ENCODE results near the gene NEXN. TPM values are rescaled to one million over a fixed set of nuclear protein-coding genes. Genes with fewer than 3 reads are reported as not detected.

Gene NEXN
- total RNA-seq, 1 experiment from 2014 or later, result 1.4 TPM

- ChIA-PET POLR2A (interaction anchor here (0.5 kb wide), 1 partner anchor 13 kb away, joined by 3 read pairs; no protein-coding TSS in a partner anchor), CTCF (no interaction called here)
- TF ChIP-seq E2F1 (CRISPR knock-in tag; IDR thresholded peaks at IDR 0.05), result no peak
- TF ChIP-seq FOXJ3 (CRISPR knock-in tag; IDR thresholded peaks at IDR 0.05; ENCODE audit: borderline replicate concordance), result no peak
- TF ChIP-seq GRHL2 (CRISPR knock-in tag; IDR thresholded peaks at IDR 0.05; ENCODE audit: insufficient replicate concordance, severe bottlenecking), result no peak
- no peak for TF ChIP-seq NFATC4 (CRISPR knock-in tag; IDR thresholded peaks at IDR 0.05)
- TF ChIP-seq GTF2I (CRISPR knock-in tag; conservative IDR thresholded peaks at IDR 0.05), result no peak
- no peak for TF ChIP-seq ZNF232 (CRISPR knock-in tag; IDR thresholded peaks at IDR 0.05)
- no peak for TF ChIP-seq ZNF671 (CRISPR knock-in tag; IDR thresholded peaks at IDR 0.05)
- no peak for TF ChIP-seq ZNF423 (CRISPR knock-in tag; IDR thresholded peaks at IDR 0.05)
- no peak for TF ChIP-seq AR (CRISPR knock-in tag; IDR thresholded peaks at IDR 0.05)
- TF ChIP-seq RORB (CRISPR knock-in tag; IDR thresholded peaks at IDR 0.05), result no peak
- no peak for TF ChIP-seq SMAD4 (CRISPR knock-in tag; IDR thresholded peaks at IDR 0.05)
- no peak for TF ChIP-seq USF2 (CRISPR knock-in tag; IDR thresholded peaks at IDR 0.05)
- no peak for TF ChIP-seq IRF2 (CRISPR knock-in tag; IDR thresholded peaks at IDR 0.05; ENCODE audit: borderline replicate concordance, low read depth)
- no peak for TF ChIP-seq TP53 (CRISPR knock-in tag; IDR thresholded peaks at IDR 0.05)
- TF ChIP-seq CBFB (CRISPR knock-in tag; IDR thresholded peaks at IDR 0.05; ENCODE audit: low read depth), result no peak
- TF ChIP-seq HMGA2 (CRISPR knock-in tag; IDR thresholded peaks at IDR 0.05), result no peak
- no peak for TF ChIP-seq CREM (CRISPR knock-in tag; IDR thresholded peaks at IDR 0.05)
- TF ChIP-seq ZNF121 (CRISPR knock-in tag; IDR thresholded peaks at IDR 0.05), result no peak
- no peak for TF ChIP-seq E2F4 (CRISPR knock-in tag; IDR thresholded peaks at IDR 0.05; ENCODE audit: borderline replicate concordance, low read depth)
- TF ChIP-seq MLX (CRISPR knock-in tag; IDR thresholded peaks at IDR 0.05), result no peak
- Mint-ChIP-seq H3K27ac (no peak overlapping the region), H3K36me3 (peaks cover 82% of the 10 kb centered on the region), H3K27me3 (ENCODE audit: low read depth) (no peaks in the 10 kb centered on the region), H3K9me3 (no peaks in the 10 kb centered on the region), H3K4me1 (no peaks in the 10 kb centered on the region), H3K4me3 (no peak overlapping the region)
- ATAC-seq, result no peak
- DNase-seq (ENCODE audit: low spot score), result no peak
Measured at GRCh38 chr1:77956464-77956863, 68.0 kb downstream of the NEXN start.

GRCh38 chr1:77958391-77958790, 70.0 kb downstream of the NEXN start:
- peaks cover 87% of the 10 kb centered on the region for H3K36me3 Mint-ChIP-seq
- no peak for ATAC-seq
- TF ChIP-seq NR2C2 (CRISPR knock-in tag; IDR thresholded peaks at IDR 0.05) (no peak), HMGA2 (CRISPR knock-in tag; IDR thresholded peaks at IDR 0.05) (no peak), PRRX2 (CRISPR knock-in tag; IDR thresholded peaks at IDR 0.05) (no peak), ESRRA (CRISPR knock-in tag; IDR thresholded peaks at IDR 0.05; ENCODE audit: borderline replicate concordance) (no peak), SMAD4 (CRISPR knock-in tag; IDR thresholded peaks at IDR 0.05) (no peak), USF2 (CRISPR knock-in tag; IDR thresholded peaks at IDR 0.05) (no peak)
- no peaks in the 10 kb centered on the region for H3K9me3 Mint-ChIP-seq
- H3K27ac Mint-ChIP-seq, result peak overlapping the region; percentile 3; the same call in 1 of the 2 replicates
- H3K4me1 Mint-ChIP-seq, result no peaks in the 10 kb centered on the region
- ChIA-PET POLR2A (no interaction called here), CTCF (interaction anchor here (0.7 kb wide), 1 partner anchor 290 kb away, joined by 3 read pairs; no protein-coding TSS in a partner anchor)
- no peak overlapping the region for H3K4me3 Mint-ChIP-seq
- DNase-seq (ENCODE audit: low spot score), result no peak
- no peaks in the 10 kb centered on the region for H3K27me3 Mint-ChIP-seq (ENCODE audit: low read depth)
